D721Med (cell line): Measurements from ENCODE around the gene DDX49.

Experiments
- DNase-seq: peaks from one replicate; pipeline ENCODE4 v3.0.0; 2011; ENCODE audit warnings: low spot score; ENCODE audit not compliant: insufficient read length
- FAIRE-seq: peaks from 2 replicates; lab custom pipeline; 2011; peaks lifted over from hg19 to GRCh38; lab: Jason Lieb, UNC
- CTCF ChIP-seq: IDR thresholded peaks from 2 replicates; pipeline ENCODE4 v1.5.1; 2012; ENCODE audit warnings: mild to moderate bottlenecking, control low read depth; ENCODE audit not compliant: insufficient read depth; ENCODE audit errors: missing control alignments

DDX49 gene

GRCh38 chr19:18964121-18964520 is 44.6 kb downstream of the DDX49 start:
- DNase-seq: no peak
- no peak for TF ChIP-seq CTCF
- FAIRE-seq: no peak

- TF ChIP-seq CTCF: no peak
- no peak for DNase-seq
- no peak for FAIRE-seq
Observed at GRCh38 chr19:18966307-18966706, 46.8 kb downstream of the DDX49 start.

DNA sequence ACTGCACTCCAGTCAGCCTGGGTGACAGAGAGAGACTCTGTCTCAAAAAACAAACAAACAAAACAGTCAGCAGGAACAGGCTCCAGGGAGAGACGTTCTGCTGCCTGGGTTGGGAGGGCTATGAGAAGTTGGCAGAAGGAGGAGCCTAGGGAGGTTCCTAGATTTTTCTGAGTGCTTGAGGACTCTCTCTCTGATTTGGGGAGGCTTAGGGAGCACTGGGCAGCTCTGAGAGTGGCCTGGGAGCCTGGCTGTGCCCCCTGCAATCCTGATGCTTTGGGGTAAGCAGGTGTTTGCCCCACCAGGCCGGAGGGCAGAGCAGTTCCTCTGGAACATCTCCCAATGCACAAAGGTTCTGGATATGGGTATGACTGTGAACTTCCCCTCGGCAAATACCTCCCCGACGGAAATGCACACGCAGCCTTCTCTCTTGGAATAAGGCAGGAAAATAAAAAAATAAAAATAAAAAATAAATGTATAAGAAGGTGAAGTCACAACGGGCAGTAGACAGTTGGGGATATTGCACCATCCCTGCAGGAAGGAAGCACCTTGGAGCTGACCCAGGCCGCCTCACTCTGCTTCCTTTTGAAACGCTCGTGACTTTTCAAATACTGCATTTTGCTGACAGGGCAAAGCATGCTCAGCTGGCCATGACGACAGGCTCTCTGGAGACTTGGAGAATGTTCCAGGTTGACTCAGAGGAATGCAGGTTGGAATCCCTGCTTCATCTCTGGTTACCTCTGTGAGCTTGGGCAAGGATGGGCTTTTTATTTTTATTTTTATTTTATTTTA is 48.0 kb downstream of the DDX49 start:
- FAIRE-seq (no peak), DNase-seq (no peak)
- no peak for TF ChIP-seq CTCF

DNA sequence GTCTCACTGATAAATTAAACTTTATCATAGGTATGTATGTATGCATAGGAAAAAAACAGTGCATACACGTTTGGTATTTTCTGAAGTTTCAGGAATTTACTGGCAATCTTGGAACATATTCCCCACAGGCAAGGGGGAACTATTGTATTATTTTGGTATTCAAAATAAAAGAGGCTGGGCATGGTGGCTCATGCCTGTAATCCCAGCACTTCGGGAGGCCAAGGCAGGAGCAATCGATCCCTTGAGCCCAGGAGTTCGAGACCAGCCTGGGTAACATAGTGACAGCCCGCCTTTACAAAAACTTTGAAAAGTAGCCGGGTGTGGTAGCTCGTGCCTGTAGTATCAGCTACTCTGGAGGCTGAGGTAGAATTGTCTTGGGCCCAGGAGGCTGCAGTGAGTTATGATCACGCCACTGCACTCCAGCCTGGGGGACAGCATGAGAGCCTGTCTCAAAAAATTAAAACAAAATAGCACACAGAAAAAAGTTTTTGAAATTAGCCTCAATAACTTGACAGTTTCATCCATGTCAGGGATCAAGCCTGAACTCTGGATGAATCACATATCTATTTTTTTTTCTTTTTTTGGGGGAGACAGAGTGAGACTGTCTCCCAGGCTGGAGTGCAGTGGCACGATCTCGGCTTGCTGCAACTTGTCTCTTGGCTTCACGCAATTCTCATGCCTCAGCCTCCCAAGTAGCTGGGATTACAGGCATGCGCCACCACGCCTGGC is 50.6 kb downstream of the DDX49 start:
- DNase-seq (no peak), FAIRE-seq (no peak)
- no peak for TF ChIP-seq CTCF

DNA sequence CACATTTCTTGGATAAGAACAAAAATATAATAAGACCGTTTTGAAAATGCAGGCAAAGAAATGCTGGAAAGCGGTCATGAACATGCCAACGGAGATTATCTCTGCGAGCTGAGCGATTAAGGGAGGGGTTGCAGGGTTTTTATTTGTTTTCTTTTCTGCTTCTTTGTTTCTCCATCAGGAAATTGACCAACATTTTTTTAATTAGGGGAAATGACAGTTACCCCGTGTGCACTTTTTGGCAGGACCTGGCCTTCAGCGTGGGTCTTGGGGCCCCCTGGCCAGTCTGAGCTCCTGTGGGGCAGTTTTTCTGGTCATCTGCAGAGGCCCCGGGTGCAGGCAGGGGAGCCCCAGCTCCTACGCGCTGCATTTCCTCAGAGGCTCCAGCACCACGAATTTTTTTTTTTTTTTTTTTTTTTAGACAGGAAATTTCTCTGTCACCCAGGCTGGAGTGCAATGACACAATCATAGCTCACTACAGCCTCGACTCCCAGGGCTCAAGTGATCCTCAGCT is 52.8 kb downstream of the DDX49 start:
- DNase-seq (no peak), FAIRE-seq (no peak)
- no peak for TF ChIP-seq CTCF

DNA sequence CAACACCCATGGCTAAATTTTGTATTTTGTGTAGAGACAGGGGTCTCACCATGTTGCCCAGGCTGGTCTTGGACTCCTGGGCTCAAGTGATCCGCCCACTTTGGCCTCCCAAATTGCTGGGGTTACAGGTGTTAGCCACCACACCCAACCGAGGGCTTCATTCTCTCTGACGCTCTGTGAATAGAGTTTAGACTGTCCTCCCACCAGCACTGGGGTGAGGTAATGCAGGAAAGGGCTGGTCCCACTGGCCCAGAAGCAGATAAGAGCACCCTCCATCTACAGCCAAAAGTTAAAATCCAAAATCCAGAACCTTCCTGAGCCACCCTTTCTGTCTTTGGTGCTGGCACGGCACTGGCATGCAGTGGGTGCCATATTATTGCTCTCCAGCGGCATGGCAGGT is 53.3 kb downstream of the DDX49 start:
- no peak for FAIRE-seq
- TF ChIP-seq CTCF: no peak
- no peak for DNase-seq
